Epithelial cell of esophagus (primary cell): ENCODE results near the gene KRTAP26-1.

Source experiments
- DNase-seq: peaks from one replicate; pipeline ENCODE4 v3.0.0; 2010; ENCODE audit warnings: low read depth
- H3K4me3 ChIP-seq: 2 replicates; pipeline ENCODE4 v1.5.1; 2011; ENCODE audit warnings: mild to moderate bottlenecking, low read length, control low read depth
- TF ChIP-seq, protein P1 (sequence below): IDR thresholded peaks from 2 replicates; pipeline ENCODE4 v1.5.1; 2011; ENCODE audit warnings: low read depth, mild to moderate bottlenecking, low read length, control low read depth, inconsistent platforms; ENCODE audit not compliant: insufficient read depth; ENCODE audit errors: missing control alignments

Gene KRTAP26-1

DNA sequence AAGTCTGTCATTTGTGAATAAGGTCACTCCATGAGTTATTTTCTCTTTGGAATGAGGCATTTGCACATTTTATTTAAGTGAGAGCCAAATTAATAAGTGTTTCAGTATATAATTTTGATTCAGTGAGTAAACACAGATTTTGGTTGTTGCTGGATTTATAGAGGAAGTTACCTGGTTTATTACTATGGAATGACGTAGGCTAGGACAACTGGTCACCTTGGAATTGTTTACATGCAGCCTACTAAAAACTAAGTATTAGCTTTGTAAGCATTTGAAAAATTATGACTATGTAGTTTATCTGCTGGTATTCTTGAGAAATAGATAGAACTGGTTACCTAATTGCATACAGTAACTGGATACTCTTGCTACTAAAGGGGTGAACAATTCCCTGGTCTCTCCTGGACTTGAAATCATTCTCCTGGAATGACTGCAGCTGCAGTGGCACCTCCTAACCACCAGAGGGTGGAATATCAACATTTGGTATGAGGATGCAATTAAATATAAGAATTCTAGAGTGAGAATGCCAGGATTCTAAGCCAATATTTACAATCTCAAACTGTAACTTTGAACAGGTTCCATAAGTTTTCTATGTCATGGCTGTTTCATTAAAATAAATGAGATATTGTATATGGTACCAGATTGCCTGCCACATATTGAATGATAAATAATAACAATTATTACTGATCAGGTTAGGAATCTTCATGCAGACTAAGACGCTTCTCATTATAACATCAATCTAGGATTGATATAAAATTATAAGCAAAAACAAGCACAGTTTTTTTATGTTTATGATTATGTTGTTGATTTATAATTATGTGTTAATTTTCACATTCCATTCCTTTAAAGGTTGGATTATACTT is 20.8 kb upstream of the KRTAP26-1 start:
- peak; percentile 67 for DNase-seq
- TF ChIP-seq, protein P1, sequence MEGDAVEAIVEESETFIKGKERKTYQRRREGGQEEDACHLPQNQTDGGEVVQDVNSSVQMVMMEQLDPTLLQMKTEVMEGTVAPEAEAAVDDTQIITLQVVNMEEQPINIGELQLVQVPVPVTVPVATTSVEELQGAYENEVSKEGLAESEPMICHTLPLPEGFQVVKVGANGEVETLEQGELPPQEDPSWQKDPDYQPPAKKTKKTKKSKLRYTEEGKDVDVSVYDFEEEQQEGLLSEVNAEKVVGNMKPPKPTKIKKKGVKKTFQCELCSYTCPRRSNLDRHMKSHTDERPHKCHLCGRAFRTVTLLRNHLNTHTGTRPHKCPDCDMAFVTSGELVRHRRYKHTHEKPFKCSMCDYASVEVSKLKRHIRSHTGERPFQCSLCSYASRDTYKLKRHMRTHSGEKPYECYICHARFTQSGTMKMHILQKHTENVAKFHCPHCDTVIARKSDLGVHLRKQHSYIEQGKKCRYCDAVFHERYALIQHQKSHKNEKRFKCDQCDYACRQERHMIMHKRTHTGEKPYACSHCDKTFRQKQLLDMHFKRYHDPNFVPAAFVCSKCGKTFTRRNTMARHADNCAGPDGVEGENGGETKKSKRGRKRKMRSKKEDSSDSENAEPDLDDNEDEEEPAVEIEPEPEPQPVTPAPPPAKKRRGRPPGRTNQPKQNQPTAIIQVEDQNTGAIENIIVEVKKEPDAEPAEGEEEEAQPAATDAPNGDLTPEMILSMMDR = peak; percentile 98
- H3K4me3 ChIP-seq = no peak overlapping the region

DNA sequence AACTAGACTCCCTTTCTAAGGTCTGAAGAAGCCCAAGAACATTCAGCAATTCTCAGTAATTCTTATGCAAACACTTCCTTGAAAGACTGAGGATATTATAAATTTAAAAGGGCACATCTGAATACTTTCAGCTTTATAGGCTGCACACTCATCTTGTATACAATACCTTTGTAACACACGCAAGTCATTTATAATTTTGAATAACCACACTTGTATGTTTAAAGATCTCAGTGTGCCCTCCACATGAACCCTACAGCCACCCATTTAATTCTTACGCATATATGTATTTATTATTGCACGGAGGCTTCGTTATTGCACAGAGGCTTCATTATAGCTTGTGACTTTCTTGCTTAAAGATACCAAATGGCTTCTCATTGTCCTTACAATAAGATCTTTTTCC is 18.6 kb upstream of the KRTAP26-1 start:
- H3K4me3 ChIP-seq = no peak overlapping the region
- no peak for DNase-seq
- TF ChIP-seq, protein P1 = no peak

DNA sequence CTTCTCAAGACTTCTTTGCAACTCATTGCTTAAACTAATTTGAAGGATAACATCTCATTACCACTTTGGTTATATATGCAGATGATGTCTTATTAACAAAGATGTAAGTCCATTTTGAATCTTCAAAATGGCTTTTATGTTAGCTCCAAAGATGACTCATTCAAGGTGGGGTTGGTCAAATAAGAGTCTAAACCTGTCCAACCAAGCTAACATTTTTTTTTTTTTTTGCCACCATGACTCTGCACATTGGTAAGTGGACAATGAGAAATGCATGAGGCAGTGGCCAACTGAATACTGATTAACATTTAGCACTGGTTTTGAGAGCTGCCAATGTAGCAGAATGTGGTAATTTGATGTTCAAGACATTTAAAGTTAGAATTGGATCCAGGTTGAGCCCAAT is 17.7 kb upstream of the KRTAP26-1 start:
- TF ChIP-seq, protein P1 = no peak
- DNase-seq = peak; percentile 45
- H3K4me3 ChIP-seq = no peak overlapping the region

DNA sequence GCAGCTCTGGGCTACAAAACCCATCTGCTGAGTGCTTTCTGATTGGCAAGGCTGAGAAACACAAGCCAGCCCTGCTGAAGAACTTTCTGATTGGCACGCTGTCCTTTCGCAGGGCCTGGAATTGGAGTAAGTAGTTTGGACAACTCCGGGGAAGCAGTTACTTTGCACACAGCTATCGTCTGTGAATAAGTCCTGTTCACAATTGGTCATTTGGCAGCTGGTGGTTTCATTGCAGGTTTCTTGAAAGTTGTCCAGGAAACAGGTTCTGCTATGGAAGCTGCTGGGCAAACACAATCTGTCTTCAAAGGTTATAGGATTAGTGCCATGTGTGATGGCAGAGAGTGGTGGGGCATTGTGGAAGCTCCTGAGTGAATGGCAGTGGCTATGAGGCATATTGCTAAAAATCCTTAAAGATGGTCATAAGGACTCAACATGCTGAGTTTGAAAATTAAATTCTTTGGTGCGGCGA is 17.2 kb upstream of the KRTAP26-1 start, which contains the start of gene KRTAP27-1:
Gene KRTAP27-1, minus strand, starts transcription at position 419 of the 469 bp plus-strand sequence. Its CDS starts 26 bp downstream, at position 393.
- no peak for DNase-seq
- no peak within 1 kb of the TSS for H3K4me3 ChIP-seq
- TF ChIP-seq, protein P1 = no peak

DNA sequence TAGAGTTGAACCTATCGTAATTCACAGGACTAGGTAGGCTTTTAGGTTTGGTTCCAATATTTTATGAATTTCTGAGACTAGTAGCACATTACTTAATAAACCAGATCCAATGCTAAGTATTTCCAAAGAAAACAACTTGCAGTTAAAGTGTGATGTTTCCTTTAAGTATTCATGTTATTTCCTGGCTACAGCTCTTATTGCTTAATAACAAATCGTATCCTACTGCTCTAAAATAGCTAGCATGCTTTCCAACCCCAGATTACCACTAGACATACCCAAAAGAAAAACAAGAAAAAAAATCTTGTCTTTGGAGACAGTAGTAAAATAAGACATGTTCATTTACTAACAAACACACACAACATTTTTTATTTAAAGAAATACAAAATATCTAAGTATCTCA is 16.5 kb upstream of the KRTAP26-1 start:
- no peak overlapping the region for H3K4me3 ChIP-seq
- no peak for DNase-seq
- TF ChIP-seq, protein P1 = no peak

DNA sequence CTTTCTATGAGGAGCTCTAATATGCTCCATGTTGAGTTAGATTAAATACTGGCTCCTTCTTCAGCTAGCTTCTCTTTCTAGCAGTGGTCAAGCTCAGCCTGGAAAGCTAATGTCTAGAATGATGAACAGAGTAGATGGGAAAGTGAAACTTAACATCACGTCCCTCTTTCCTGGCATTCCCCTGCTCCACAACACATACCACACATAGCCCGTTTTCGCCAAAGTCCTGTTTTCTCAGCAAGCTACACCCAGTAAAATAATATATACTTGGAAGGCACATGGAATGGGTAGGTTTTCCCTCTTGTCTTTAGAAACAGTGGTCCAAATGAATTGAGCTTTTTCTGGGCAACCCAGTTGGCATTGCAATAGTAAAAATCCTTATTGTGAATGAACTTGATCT is 13.6 kb upstream of the KRTAP26-1 start:
- no peak overlapping the region for H3K4me3 ChIP-seq
- TF ChIP-seq, protein P1 = no peak
- no peak for DNase-seq
